Measurements from ENCODE around the gene LARP1. TPM values are rescaled to one million over a fixed set of nuclear protein-coding genes. Genes with fewer than 3 reads are reported as not detected.

The LARP1 gene
- total and polyA plus RNA-seq, 2 experiments from 2014 or later: 133 to 302 TPM

DNA sequence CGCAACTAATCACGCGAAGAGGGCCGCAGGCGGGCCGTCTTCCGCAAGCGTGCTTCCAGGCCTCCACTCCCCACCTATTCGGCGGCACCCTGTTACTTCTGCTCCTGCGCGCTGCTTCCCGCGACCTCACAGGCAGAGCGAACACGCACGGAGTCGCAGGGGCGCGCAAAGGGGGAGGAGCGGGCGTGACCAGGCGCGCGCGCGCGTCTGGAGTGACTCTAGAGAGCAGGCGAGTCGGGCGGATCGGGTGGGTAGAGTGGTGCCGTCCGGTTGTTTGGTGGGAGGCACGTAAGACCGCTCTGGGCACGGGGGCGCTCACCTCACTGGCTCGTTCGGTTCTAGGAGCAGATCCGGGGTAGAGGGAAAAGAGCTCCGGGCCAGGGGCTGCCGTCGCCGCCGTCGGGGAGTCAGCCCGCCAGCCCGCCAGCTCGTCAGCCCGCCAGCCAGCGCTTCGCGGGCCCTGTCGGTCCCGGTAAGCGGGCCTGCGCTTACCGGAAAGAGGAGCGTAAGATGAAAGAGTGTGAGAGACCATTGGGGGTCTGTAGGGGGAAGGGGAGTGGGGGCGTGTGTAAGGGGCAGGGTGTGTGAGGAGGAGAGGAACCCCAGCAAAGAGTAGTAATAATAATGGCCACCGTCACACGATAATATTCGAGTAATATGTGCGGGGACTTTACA lies 103.3 kb downstream of the LARP1 start, which contains the start of gene CNOT8:
Gene CNOT8, plus strand, starts transcription at position 331 of the 675 bp plus-strand sequence. CDS start 4,652 bp downstream, outside the sequence.
- H4K20me1 ChIP-seq (replicated peaks; ENCODE audit: insufficient read depth): peaks cover 15% of the 10 kb centered on the region; the same call in 1 of the 2 replicates
- no peaks in the 10 kb centered on the region for H3K9me2 ChIP-seq (ENCODE audit: insufficient read depth)
- H3F3A ChIP-seq (replicated peaks; ENCODE audit: low read depth): peaks cover 13% of the 10 kb centered on the region; the same call in 1 of the 2 replicates
- Mint-ChIP-seq H3K9me3 (no peaks in the 10 kb centered on the region), H3K27ac (peak within 1 kb of the TSS; percentile 100), H3K36me3 (ENCODE audit: low read depth) (peaks cover 15% of the 10 kb centered on the region), H3K27me3 (ENCODE audit: insufficient read depth, low read depth, poor library complexity) (peaks cover 17% of the 10 kb centered on the region), H3K4me3 (peak within 1 kb of the TSS; percentile 91), H3K4me1 (peaks cover 26% of the 10 kb centered on the region)
- H3K27ac ChIP-seq (ENCODE audit: low read depth): peak within 1 kb of the TSS; percentile 99
- peak; percentile 90 for ATAC-seq
- H3K36me3 ChIP-seq (ENCODE audit: insufficient read depth): peaks cover 8% of the 10 kb centered on the region; the same call in 1 of the 2 replicates
- peaks cover 47% of the 10 kb centered on the region for H3K79me2 ChIP-seq (replicated peaks; ENCODE audit: insufficient read depth)
- peaks cover 24% of the 10 kb centered on the region for H3K4me1 ChIP-seq (ENCODE audit: insufficient read depth)
- H3K4me3 ChIP-seq: peak within 1 kb of the TSS; percentile 93
- H3K4me2 ChIP-seq: peak within 1 kb of the TSS; percentile 93
- TF ChIP-seq, protein P1, sequence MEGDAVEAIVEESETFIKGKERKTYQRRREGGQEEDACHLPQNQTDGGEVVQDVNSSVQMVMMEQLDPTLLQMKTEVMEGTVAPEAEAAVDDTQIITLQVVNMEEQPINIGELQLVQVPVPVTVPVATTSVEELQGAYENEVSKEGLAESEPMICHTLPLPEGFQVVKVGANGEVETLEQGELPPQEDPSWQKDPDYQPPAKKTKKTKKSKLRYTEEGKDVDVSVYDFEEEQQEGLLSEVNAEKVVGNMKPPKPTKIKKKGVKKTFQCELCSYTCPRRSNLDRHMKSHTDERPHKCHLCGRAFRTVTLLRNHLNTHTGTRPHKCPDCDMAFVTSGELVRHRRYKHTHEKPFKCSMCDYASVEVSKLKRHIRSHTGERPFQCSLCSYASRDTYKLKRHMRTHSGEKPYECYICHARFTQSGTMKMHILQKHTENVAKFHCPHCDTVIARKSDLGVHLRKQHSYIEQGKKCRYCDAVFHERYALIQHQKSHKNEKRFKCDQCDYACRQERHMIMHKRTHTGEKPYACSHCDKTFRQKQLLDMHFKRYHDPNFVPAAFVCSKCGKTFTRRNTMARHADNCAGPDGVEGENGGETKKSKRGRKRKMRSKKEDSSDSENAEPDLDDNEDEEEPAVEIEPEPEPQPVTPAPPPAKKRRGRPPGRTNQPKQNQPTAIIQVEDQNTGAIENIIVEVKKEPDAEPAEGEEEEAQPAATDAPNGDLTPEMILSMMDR (conservative IDR thresholded peaks at IDR 0.05; ENCODE audit: low read depth in 2 of 2): peak in 1 of 2 experiments; percentile 13; a peak in 1 of 4 replicates
- TF ChIP-seq CREB1 (CRISPR knock-in tag; IDR thresholded peaks at IDR 0.05; ENCODE audit: low read depth): peak; percentile 54
- peak; percentile 99 for TF ChIP-seq POLR2AphosphoS5 (IDR thresholded peaks at IDR 0.05; ENCODE audit: low read depth)
- TF ChIP-seq ZNF114 (CRISPR knock-in tag; IDR thresholded peaks at IDR 0.05): no peak
- TF ChIP-seq ETS1 (IDR thresholded peaks at IDR 0.05): peak; percentile 55; the same call in 1 of the 2 replicates
- no peak for TF ChIP-seq STAT1 (IDR thresholded peaks at IDR 0.05; ENCODE audit: unreplicated experiment)
- H3K27me3 ChIP-seq (ENCODE audit: insufficient read depth): no peaks in the 10 kb centered on the region
- peak within 1 kb of the TSS; percentile 63 for H2AFZ ChIP-seq
- peak; percentile 98 for DNase-seq (ENCODE audit: low spot score)

DNA sequence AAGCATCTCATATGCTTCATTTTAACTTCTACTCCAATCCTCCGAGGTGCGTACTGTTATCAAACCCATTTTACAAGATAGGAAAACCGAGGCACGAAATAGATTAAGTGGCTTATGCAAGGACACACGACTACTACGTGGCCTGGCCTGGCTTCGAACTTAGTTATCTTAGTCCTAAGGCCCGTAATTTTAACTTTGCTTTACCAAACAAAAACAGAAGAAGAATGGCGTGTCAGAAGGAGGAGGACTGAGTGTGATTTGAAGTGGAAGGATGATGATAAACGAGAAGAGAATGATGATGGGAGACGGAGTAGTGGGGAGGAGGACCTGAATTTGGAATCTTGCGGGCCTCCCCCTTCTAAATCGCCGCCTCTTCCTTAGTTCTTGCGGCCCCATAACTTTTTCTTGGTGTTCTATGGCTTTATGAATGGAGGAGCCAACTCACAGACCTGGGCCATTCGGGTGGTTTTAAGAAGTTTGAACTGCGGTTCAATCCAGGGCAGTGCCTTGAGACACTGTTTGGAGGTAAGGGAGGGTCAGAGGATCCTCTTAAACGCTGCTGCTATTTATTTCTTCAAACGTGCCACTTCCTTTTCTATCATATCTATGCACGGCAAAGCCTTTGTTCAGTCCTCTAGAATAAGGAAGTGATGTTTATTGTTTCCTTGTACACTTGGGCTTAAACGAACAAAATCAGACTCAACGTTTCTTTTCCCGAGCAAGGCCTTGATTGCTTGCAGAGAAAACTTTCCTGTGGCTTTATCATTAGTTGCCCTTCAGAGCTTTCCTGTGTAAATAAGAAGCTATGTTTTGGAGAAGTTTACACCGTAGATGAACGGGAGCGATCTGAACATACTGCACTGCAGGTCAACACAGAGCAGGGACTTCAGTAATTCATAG lies 104.0 kb downstream of the LARP1 start:
- Histone ChIP-seq H2AFZ (peak overlapping the region; percentile 63), H3K36me3 (ENCODE audit: insufficient read depth) (peaks cover 11% of the 10 kb centered on the region; the same call in 1 of the 2 replicates), H3K27ac (ENCODE audit: low read depth) (peak overlapping the region; percentile 99), H3K4me2 (peak overlapping the region; percentile 93), H3K79me2 (replicated peaks; ENCODE audit: insufficient read depth) (peaks cover 55% of the 10 kb centered on the region), H3K4me3 (peak overlapping the region; percentile 93), H3K27me3 (ENCODE audit: insufficient read depth) (no peaks in the 10 kb centered on the region), H3K4me1 (ENCODE audit: insufficient read depth) (peaks cover 24% of the 10 kb centered on the region), H4K20me1 (replicated peaks; ENCODE audit: insufficient read depth) (peaks cover 22% of the 10 kb centered on the region; the same call in 1 of the 2 replicates), H3K9me2 (ENCODE audit: insufficient read depth) (no peaks in the 10 kb centered on the region), H3F3A (replicated peaks; ENCODE audit: low read depth) (peaks cover 13% of the 10 kb centered on the region; the same call in 1 of the 2 replicates)
- H3K36me3 Mint-ChIP-seq (ENCODE audit: low read depth): peaks cover 19% of the 10 kb centered on the region
- DNase-seq (ENCODE audit: low spot score) (no peak), ATAC-seq (no peak)
- peaks cover 26% of the 10 kb centered on the region for H3K4me1 Mint-ChIP-seq
- H3K4me3 Mint-ChIP-seq: peak overlapping the region; percentile 91
- H3K27me3 Mint-ChIP-seq (ENCODE audit: insufficient read depth, low read depth, poor library complexity): peaks cover 16% of the 10 kb centered on the region
- peak overlapping the region; percentile 100 for H3K27ac Mint-ChIP-seq
- no peaks in the 10 kb centered on the region for H3K9me3 Mint-ChIP-seq
- TF ChIP-seq ZNF331 (CRISPR knock-in tag; IDR thresholded peaks at IDR 0.05; ENCODE audit: low read depth): no peak
- TF ChIP-seq JUNB (IDR thresholded peaks at IDR 0.05; ENCODE audit: unreplicated experiment): no peak
- TF ChIP-seq, protein P1 (conservative IDR thresholded peaks at IDR 0.05; ENCODE audit: low read depth in 2 of 2): no peak

Measured in GM23338 (cell line).